NB4 (cell line): ENCODE measurements around the gene INMT.

Source experiments
- DNase-seq: peaks from one replicate; pipeline ENCODE4 v3.0.0; 2010; ENCODE audit warnings: low read depth
- H3K4me3 ChIP-seq: one replicate; pipeline ENCODE4 v1.5.1; 2011; ENCODE audit warnings: mild to moderate bottlenecking, low read depth, low read length, moderate library complexity
- MAX ChIP-seq: IDR thresholded peaks from 2 replicates; pipeline ENCODE4 v1.6.1; 2011; ENCODE audit warnings: low read depth, low read length
- MYC ChIP-seq: IDR thresholded peaks from 2 replicates; pipeline ENCODE4 v1.6.1; 2011; ENCODE audit warnings: low read depth, low read length
- POLR2A ChIP-seq: IDR thresholded peaks from 2 replicates; pipeline ENCODE4 v1.6.1; 2011; ENCODE audit warnings: mild to moderate bottlenecking; ENCODE audit not compliant: insufficient read length; ENCODE audit errors: extremely low read depth
- TF ChIP-seq, protein P1 (sequence below): IDR thresholded peaks from one replicate; pipeline ENCODE4 v1.5.1; 2012; ENCODE audit warnings: low read depth, low read length

Gene INMT

DNA sequence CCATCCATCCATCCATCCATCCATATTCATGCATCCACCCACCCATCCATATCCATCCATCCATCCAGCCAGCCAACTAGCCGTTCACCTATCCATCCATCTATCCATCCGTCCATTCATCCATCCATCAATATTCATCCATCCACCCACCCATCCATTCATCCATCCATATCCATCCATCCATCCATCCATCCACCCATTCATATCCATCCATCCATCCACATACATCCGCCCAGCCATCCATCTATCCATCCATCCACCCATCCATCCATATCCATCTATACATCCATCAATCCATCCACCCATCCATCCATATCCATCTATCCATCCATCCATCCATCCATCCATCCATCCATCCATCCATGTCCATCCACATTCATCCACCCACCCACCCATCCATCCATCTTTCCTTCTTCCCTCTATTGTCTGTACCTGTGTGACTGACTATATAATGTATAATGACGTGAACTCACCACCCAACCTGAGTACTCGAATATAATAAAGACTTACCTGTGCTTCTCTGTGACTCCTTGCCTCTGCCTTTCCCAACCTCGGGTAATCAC lies 2.5 kb downstream of the INMT start:
- TF ChIP-seq MAX = no peak
- TF ChIP-seq MYC = no peak
- no peak for TF ChIP-seq POLR2A
- TF ChIP-seq, protein P1, sequence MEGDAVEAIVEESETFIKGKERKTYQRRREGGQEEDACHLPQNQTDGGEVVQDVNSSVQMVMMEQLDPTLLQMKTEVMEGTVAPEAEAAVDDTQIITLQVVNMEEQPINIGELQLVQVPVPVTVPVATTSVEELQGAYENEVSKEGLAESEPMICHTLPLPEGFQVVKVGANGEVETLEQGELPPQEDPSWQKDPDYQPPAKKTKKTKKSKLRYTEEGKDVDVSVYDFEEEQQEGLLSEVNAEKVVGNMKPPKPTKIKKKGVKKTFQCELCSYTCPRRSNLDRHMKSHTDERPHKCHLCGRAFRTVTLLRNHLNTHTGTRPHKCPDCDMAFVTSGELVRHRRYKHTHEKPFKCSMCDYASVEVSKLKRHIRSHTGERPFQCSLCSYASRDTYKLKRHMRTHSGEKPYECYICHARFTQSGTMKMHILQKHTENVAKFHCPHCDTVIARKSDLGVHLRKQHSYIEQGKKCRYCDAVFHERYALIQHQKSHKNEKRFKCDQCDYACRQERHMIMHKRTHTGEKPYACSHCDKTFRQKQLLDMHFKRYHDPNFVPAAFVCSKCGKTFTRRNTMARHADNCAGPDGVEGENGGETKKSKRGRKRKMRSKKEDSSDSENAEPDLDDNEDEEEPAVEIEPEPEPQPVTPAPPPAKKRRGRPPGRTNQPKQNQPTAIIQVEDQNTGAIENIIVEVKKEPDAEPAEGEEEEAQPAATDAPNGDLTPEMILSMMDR = no peak
- no peak for DNase-seq
- H3K4me3 ChIP-seq = no peak overlapping the region

DNA sequence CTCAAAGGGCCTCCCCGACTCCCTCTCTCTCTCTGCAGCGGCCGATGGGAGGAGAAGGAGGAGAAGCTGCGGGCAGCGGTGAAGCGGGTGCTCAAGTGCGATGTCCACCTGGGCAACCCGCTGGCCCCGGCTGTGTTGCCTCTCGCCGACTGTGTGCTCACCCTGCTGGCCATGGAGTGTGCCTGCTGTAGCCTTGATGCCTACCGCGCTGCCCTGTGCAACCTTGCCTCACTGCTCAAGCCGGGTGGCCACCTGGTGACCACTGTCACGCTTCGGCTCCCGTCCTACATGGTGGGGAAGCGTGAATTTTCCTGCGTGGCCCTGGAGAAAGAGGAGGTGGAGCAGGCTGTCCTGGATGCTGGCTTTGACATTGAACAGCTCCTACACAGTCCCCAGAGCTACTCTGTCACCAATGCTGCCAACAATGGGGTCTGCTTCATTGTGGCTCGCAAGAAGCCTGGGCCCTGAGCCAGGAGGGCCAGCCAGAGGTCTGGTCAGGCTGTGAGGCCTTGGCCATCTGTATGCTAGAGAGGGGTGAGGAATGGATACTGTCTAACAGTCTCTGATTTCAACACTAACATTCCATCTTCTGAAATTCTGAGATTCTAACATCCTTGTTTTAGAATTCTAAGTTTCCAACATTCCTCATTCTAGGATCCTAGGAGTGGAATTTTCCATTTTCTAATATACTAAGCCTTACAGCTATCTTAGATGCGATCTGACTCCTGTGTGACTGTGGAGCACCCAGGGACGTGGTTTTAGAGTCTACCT lies 3.6 kb downstream of the INMT start:
- no peak for TF ChIP-seq POLR2A
- TF ChIP-seq, protein P1 = no peak
- no peak for TF ChIP-seq MAX
- TF ChIP-seq MYC = no peak
- no peak for DNase-seq
- H3K4me3 ChIP-seq = no peak overlapping the region

DNA sequence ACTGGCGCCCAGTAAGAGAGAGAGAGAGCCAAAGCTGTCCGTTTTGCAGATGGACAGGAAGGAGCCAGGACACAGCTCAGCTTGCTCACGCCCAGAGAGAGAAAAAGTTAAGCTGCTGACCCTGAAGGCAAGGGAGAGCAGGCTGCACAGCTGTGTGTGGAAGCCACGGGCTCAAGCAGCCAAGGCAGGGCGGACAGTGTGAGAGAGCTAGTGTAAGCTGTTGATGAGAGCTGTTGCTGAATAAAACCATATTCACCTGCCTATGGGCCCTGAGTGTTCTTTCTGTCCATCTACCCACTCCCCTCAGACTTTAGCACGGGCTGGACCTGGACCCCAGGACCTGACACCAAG lies 5.4 kb downstream of the INMT start:
- TF ChIP-seq MYC (no peak), MAX (no peak), POLR2A (no peak)
- TF ChIP-seq, protein P1 = no peak
- H3K4me3 ChIP-seq = no peak overlapping the region
- no peak for DNase-seq

GRCh38 chr7:30760514-30761213 lies 8.7 kb downstream of the INMT start:
- TF ChIP-seq POLR2A = no peak
- DNase-seq = no peak
- no peak overlapping the region for H3K4me3 ChIP-seq

DNA sequence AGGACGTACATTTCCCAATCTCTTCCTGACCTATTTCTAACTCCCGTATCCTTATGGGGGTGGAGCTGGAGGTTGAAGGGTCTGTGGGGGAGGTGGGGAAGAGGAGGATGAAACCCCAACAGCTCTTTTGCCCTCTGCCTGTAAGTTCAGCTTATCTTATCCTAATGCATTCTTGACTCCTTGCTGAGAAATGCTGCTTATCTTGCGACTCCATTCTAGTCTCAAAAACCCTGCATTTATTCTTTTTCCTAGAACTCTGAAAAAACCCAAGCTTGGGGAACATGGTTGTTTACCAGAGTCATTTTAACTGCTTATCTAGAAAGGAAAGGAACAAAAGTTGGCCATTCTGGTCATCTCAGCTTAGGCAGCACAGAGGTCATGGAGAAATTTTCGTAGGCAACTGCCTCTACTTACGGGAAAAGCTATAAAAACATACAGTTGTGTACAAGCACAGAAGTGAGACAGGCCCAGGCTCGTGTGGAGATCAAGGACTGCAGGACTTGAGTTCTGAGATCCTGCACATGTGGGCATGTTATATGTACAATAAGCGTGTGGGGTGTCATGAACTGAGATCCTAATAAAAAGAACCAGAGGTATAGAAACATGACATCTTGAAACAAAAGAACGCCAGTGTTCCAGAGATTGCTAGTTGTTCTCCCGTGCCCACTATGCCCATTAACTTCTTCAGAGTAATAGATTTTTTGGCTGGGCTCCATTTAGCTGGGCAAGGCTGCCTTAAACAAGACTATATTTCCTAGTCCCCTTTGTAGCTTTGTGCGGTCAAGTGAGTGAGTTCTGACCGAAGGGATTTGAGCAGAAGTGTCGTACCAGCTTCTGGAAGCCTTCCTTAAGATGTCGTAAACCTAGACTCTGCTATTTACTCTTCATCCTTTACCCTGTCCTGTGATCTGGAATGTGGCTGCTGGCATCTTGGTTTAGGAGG lies 9.6 kb downstream of the INMT start:
- TF ChIP-seq MAX = no peak
- TF ChIP-seq, protein P1 = no peak
- TF ChIP-seq MYC = no peak
- no peak for TF ChIP-seq POLR2A
- DNase-seq = no peak
- no peak overlapping the region for H3K4me3 ChIP-seq
